Activated CD8-positive, alpha-beta T cell treated with anti-CD3 and anti-CD28 coated beads, Interleukin-2, amount 10 ng/mL, durations not matched to agents 7 days and 5 days (primary cell): ENCODE results near the gene ZFP36L2. TPM values are rescaled to one million over a fixed set of nuclear protein-coding genes. Genes with fewer than 3 reads are reported as not detected.
A peak's percentile ranks its signal among the peaks of the same experiment; 100 is the strongest.
"Not testable (repeated sequence)": the region's sequence is repeated elsewhere in the genome, so short reads cannot be mapped to it uniquely, and the experiment has no call there.

Experiments used
- ATAC-seq: fragments of 150-1000 bp; cut with Tn5 transposase; one replicate; pipeline ENCODE4 v1.10.0; 2021; ENCODE audit warnings: moderate library complexity
- CTCF ChIA-PET: fragments of 350-600 bp; sonication (Branson Sonifier 250); formaldehyde crosslinking; loops from one replicate; lab custom pipeline; 2021; ENCODE audit warnings: antibody characterized with exemption; lab: Charles Lee
- POLR2A ChIA-PET: fragments of 350-600 bp; sonication (Branson Sonifier 250); formaldehyde crosslinking; loops from one replicate; lab custom pipeline; 2021; ENCODE audit warnings: antibody characterized with exemption; lab: Charles Lee
- DNase-seq: peaks from one replicate; pipeline ENCODE4 v3.0.0-alpha.2; 2020
- H3K27ac Mint-ChIP-seq: one replicate; pipeline ENCODE4 v1.8.0; 2021; ENCODE audit warnings: mild to moderate bottlenecking, mixed read lengths
- H3K27me3 Mint-ChIP-seq: one replicate; pipeline ENCODE4 v1.8.0; 2021; ENCODE audit warnings: low read depth, mixed read lengths
- H3K36me3 Mint-ChIP-seq: one replicate; pipeline ENCODE4 v1.8.0; 2021; ENCODE audit warnings: low read depth, mixed read lengths
- H3K4me1 Mint-ChIP-seq: one replicate; pipeline ENCODE4 v1.8.0; 2021; ENCODE audit warnings: low read depth, mixed read lengths
- H3K4me3 Mint-ChIP-seq: one replicate; pipeline ENCODE4 v1.8.0; 2021; ENCODE audit warnings: mild to moderate bottlenecking, mixed read lengths
- H3K9me3 Mint-ChIP-seq: one replicate; pipeline ENCODE4 v1.8.0; 2022; ENCODE audit warnings: mixed read lengths; ENCODE audit not compliant: insufficient read depth
- total RNA-seq, 2 experiments: library from RNA; stranded (reverse); gene quantifications; one replicate each; pipeline ENCODE4 v1.2.3, GENCODE V29; 2021

Gene ZFP36L2
- total RNA-seq, 2 experiments from 2014 or later = 166 TPM

DNA sequence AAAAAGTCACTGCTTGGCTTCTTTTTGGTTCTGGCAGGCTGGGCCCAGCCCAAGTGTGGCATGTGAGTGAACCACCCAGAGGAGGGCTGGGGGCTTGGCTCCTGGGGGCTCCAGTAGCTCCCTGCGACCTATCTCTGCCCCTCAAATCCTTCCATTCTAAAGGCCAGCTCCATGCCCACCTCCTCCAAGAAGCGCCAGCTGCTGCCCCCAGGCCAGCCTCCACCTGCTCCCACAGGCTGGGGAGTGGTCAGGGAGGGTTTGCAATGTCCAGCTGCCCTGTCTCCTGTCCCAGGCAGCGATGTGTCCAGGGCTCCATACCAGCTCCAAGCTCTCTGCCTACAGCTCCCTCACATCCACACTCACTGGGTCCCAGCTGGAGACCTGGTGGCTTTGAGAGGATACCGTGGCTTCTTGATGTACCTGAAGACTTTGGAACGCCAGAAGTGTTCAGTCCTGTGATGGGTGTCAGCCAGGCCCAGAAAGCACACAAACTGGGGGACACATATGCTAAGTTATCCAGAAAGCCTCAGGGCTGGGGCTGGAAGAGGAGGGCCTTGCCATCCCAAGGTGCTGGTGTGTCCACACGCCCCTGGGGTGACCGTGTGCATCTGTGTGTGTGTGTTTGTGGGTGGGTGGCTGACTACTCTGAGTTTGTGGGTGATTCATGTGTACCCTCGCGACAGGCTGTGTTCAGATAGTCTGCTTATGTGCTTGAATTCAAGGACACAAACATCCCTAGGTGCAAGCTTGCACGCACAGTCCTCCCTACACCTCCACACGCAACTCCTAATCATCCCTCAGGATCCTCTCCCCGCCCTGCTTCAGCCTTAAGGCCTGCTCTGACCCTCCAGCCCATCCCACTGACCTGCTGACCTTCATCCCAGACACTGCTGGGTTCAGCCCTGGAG lies 33.4 kb downstream of the ZFP36L2 start:
- Mint-ChIP-seq H3K27me3 (no peaks in the 10 kb centered on the region), H3K4me3 (no peak overlapping the region), H3K36me3 (peaks cover 2% of the 10 kb centered on the region), H3K27ac (peak overlapping the region; percentile 94), H3K4me1 (peaks cover 69% of the 10 kb centered on the region), H3K9me3 (no peaks in the 10 kb centered on the region)
- ChIA-PET CTCF (interaction anchor here (0.6 to 6.3 kb wide), 17 partner anchors 9 to 66 kb away, joined by 3 to 45 read pairs (median 5); partner anchors contain the start of gene ZFP36L2), POLR2A (interaction anchor here (1.0 to 7.0 kb wide), 7 partner anchors 13 to 59 kb away, joined by 4 to 71 read pairs (median 8); partner anchors contain the start of gene ZFP36L2)
- DNase-seq = no peak
- no peak for ATAC-seq

DNA sequence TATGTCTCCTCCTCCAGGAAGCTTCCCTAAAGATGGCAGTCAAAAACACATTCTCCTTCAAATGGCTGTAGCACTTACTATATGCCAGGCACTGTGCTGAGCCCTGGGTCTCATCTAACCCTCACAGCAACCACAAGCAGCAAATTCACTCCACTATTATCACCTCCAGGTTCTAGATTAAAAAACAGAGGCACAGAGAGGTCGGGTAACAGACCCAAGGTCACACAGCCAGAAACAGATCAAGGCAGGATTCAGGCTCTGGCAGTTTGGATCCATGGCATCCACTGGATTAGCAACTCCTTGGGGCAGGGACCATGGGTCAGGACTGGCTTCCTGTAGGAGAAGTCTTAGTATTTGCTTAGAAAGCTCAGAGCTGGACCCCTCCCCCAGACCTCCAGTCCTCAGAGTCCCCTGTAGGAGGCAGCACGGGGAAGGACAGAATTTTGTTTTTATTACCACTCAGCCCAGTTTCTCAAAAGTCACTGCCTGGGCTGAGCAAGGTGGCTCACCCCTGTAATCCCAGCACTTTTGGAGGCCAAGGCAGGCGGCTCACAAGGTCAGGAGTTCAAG lies 34.4 kb downstream of the ZFP36L2 start:
- ChIA-PET POLR2A (interaction anchor here (0.6 to 7.0 kb wide), 5 partner anchors 15 to 167 kb away, joined by 3 to 71 read pairs (median 8); partner anchors contain the start of gene ZFP36L2), CTCF (interaction anchor here (0.8 to 6.3 kb wide), 18 partner anchors 9 to 65 kb away, joined by 3 to 45 read pairs (median 5); partner anchors contain the start of gene ZFP36L2)
- ATAC-seq = no peak
- Mint-ChIP-seq H3K36me3 (peaks cover 2% of the 10 kb centered on the region), H3K9me3 (no peaks in the 10 kb centered on the region), H3K4me3 (no peak overlapping the region), H3K4me1 (peaks cover 69% of the 10 kb centered on the region), H3K27ac (peak overlapping the region; percentile 54), H3K27me3 (no peaks in the 10 kb centered on the region)
- DNase-seq = peak; percentile 58

DNA sequence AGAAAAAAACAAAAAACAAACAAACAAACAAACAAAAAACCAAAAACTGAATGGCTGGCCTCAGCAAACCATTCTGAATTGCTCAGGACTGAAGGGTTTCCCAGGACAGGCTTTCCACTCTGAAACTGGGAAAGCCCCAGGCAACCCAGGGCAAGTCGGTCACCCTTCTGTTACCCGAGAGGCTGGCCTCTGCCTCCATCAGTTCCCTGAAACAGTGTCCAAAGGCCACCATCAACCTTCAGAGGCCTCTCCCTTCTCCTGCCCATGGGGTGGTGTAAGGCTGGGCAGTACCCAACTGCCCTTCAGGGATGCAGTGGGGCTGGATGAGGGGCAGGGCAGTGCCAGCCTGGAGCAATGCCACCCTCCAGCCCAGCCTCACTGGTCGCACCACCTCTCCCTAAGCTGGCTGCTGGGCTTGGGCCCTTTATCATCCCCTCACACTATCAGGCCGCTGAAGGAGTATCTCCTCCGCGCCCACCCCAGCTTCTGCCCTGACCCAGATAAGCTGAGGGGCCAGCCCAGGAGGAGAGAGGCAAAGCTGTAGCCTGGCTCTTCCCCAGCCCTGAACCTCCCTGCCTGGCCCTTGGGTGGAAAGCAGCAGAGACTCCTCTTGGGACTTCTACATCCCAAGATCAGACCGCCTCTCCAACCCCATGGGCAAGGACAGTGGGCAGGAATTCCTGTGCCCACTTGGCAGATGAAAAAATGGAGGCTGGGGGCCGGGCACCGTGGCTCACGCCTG lies 35.9 kb downstream of the ZFP36L2 start:
- no peaks in the 10 kb centered on the region for H3K9me3 Mint-ChIP-seq
- no peaks in the 10 kb centered on the region for H3K36me3 Mint-ChIP-seq
- ChIA-PET CTCF (interaction anchor here (1.0 to 6.3 kb wide), 3 partner anchors 12 to 34 kb away, joined by 3 to 34 read pairs (median 3); no protein-coding TSS in a partner anchor), POLR2A (interaction anchor here (1.0 kb wide), 1 partner anchor 13 kb away, joined by 5 read pairs; no protein-coding TSS in a partner anchor)
- H3K4me3 Mint-ChIP-seq = no peak overlapping the region
- no peak for ATAC-seq
- peaks cover 62% of the 10 kb centered on the region for H3K4me1 Mint-ChIP-seq
- H3K27ac Mint-ChIP-seq = no peak overlapping the region
- no peak for DNase-seq
- no peaks in the 10 kb centered on the region for H3K27me3 Mint-ChIP-seq

DNA sequence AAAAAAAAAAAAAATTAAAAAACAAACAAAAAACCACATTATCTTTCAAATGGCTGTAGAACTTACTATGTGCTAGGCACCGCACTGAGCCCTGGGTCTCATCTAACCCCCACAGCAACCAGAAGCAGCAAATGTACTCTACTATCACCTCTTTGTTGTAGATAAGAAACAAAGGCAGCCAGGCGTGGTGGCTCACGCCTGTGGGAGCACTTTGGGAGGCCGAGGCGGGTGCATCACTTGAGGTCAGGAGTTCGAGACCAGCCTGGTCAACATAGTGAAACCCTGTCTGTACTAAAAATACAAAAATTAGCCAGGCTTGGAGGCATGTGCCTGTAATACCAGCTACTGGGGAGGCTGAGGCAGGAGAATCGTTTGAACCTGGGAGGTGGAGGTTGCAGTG lies 36.5 kb downstream of the ZFP36L2 start:
- H3K27ac Mint-ChIP-seq, ATAC-seq, POLR2A ChIA-PET, H3K36me3 Mint-ChIP-seq, H3K4me3 Mint-ChIP-seq, H3K27me3 Mint-ChIP-seq, H3K9me3 Mint-ChIP-seq, DNase-seq: not testable (repeated sequence)
- CTCF ChIA-PET = interaction anchor here (6.3 kb wide), 1 partner anchor 15 kb away, joined by 34 read pairs; no protein-coding TSS in a partner anchor
- H3K4me1 Mint-ChIP-seq = peaks cover 63% of the 10 kb centered on the region

DNA sequence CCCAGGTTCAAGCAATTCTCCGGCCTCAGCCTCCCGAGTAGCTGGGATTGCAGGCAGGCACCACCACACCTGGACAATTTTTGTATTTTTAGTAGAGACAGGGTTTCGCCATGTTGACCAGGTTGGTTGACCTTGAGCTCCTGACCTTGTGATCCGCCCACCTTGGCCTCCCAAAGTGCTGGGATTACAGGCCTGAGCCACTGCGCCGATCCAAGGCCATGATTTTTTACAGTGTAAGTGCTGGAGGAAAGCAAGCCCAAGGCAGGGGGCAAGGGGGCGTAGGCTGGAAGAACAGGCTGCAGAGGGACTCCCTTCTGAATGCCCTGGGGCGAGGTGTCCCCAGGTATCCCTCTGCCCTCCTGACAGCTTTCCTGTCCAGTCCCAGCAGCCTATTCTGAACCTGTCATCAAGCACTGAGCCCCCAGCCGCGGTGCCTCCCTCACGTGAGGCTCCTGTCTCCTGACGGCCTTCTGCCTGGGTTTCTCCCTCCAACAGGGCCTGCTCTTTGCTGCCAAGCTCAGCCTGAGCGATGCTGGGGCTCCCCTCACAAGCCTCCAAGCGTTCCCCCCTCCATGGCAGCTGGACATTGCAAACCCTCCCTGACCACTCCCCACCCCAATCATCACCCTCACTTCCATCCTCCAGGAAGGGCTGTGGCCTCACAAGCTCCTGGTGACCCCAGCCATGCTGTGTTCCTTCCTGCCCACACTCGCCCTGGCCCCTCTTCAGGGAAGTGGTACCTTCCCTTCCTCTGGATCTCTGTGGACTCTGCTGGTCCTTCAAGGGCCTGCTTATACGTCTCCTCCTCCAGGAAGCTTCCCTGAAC lies 37.6 kb downstream of the ZFP36L2 start:
- ChIA-PET POLR2A (interaction anchor here (1.2 kb wide), 1 partner anchor 56 kb away, joined by 3 read pairs; no protein-coding TSS in a partner anchor), CTCF (interaction anchor here (3.0 kb wide), 1 partner anchor 14 kb away, joined by 14 read pairs; no protein-coding TSS in a partner anchor)
- peaks cover 63% of the 10 kb centered on the region for H3K4me1 Mint-ChIP-seq
- no peaks in the 10 kb centered on the region for H3K36me3 Mint-ChIP-seq
- no peak overlapping the region for H3K4me3 Mint-ChIP-seq
- no peaks in the 10 kb centered on the region for H3K9me3 Mint-ChIP-seq
- no peaks in the 10 kb centered on the region for H3K27me3 Mint-ChIP-seq
- H3K27ac Mint-ChIP-seq = peak overlapping the region; percentile 16
- ATAC-seq (no peak), DNase-seq (no peak)

DNA sequence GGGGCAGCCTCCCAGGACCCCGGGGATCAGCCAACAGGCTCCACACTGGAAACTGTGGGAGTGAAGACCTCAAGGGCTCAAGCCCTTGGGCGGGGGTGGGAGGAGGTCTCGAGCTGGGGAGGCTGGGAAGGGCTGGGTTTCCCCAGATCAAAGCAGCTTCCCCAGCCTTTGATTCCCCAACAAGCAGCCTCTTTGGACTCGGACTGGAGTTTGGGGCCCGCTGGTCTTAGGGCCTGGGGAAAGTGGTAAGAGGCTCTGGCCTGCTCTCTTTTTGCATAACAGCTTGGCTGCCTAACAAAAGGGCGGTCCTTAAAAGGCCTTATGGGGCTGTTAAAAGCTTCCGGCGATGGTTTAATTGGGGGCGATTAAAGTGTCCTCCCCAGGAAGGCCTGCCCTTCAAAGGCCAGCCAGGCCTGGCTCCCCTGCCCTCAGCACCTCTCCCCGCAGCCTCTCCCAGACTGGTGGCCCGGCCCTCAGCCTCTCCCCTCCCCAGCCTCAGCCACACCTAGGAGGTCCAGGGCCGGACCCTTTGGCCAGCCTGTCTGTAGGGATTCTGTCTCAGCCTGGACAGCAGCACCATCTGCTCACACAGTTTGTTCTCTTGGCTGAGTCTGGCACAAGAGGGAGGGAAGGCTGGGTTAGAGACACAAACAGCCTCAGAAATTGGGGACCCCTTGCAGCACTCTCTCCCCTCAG lies 39.6 kb downstream of the ZFP36L2 start:
- peaks cover 46% of the 10 kb centered on the region for H3K4me1 Mint-ChIP-seq
- CTCF ChIA-PET = interaction anchor here (1.3 to 3.0 kb wide), 2 partner anchors 12 to 38 kb away, joined by 3 to 14 read pairs; no protein-coding TSS in a partner anchor

DNA sequence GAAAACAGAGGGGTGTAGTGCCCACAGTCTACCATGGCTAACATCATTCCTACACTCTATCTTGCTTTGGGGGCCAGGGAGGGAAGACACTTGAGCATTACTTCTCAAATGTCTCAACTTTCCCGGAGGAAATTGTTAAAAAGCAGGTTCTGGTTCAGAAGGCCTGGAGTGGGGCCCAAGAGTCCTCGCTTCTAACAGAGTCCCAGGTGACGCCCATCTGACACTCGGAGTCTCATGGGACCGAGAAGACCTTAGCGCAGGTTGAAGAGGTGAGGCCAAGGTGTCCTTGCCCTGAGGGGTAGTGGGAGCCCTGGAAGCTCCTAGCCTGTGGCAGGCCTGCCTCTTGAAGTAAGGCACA lies 40.1 kb downstream of the ZFP36L2 start:
- H3K4me1 Mint-ChIP-seq = peaks cover 44% of the 10 kb centered on the region
- H3K9me3 Mint-ChIP-seq = no peaks in the 10 kb centered on the region
- no peak for ATAC-seq
- CTCF ChIA-PET = interaction anchor here (1.3 to 3.0 kb wide), 2 partner anchors 12 to 38 kb away, joined by 3 to 14 read pairs; no protein-coding TSS in a partner anchor
- no peaks in the 10 kb centered on the region for H3K36me3 Mint-ChIP-seq
- H3K27me3 Mint-ChIP-seq = no peaks in the 10 kb centered on the region
- H3K27ac Mint-ChIP-seq = no peak overlapping the region
- no peak overlapping the region for H3K4me3 Mint-ChIP-seq
- POLR2A ChIA-PET = interaction anchor here (1.0 to 2.0 kb wide), 2 partner anchors 12 to 41 kb away, joined by 4 to 7 read pairs; partner anchors contain the start of gene ZFP36L2
- no peak for DNase-seq

More for the DNA sequence above, 39.6 kb downstream of the ZFP36L2 start:
- Mint-ChIP-seq H3K4me3 (no peak overlapping the region), H3K9me3 (no peaks in the 10 kb centered on the region), H3K36me3 (no peaks in the 10 kb centered on the region), H3K27ac (no peak overlapping the region), H3K27me3 (no peaks in the 10 kb centered on the region)
- ATAC-seq (no peak), DNase-seq (no peak)
- POLR2A ChIA-PET = interaction anchor here (1.0 to 2.0 kb wide), 2 partner anchors 12 to 40 kb away, joined by 4 to 7 read pairs; partner anchors contain the start of gene ZFP36L2

DNA sequence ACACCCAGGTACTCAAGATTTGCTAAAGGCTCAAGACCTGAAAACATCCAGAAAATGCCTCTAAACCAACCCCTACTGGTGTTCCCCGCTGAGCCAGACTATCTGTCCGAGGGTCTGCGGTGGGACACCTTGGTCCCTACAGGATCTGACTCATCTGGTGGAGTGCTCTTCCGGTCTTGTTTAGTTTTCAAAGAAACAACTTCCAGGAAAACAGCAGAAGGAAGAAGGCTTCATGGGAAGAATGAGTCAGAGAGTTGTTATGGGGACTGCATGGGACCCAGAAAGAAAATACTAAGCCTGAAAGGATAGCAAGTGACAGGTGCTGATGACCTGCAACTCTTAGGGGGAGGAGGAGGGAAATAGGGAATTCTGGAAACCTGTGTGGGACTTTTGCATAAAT lies 41.3 kb downstream of the ZFP36L2 start:
- Mint-ChIP-seq H3K27ac (peak overlapping the region; percentile 11), H3K9me3 (no peaks in the 10 kb centered on the region), H3K27me3 (no peaks in the 10 kb centered on the region), H3K36me3 (no peaks in the 10 kb centered on the region), H3K4me1 (peaks cover 42% of the 10 kb centered on the region), H3K4me3 (no peak overlapping the region)
- POLR2A ChIA-PET = no interaction called here
- DNase-seq (no peak), ATAC-seq (no peak)
- CTCF ChIA-PET = no interaction called here

DNA sequence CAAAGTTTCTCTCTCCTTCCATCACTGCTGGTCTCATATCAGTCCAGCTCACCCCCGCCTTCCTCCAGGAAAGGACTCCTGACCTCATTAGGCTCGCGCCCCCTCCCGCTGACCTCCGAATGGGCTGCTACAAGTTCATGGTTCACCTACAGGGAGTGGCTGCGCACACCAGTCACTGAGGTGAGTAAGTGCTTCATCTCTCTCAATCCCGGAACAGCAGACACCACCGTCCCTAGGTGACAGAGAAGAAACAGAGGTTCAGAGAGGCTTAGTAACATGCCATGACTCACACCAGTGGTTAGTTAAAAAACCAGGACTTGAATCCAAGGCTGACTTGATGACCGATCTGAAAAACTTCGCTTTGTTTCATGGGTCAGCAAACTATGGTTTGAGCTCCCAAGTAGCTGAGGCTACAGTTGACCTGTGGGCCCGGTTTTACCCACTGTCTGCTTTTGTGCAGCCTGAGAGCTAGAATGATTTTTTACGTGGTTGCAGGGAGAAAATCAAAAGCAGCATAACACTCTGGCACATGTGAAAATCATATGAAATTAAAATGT lies 42.0 kb downstream of the ZFP36L2 start:
- Mint-ChIP-seq H3K4me1 (peaks cover 42% of the 10 kb centered on the region), H3K27me3 (no peaks in the 10 kb centered on the region), H3K9me3 (no peaks in the 10 kb centered on the region), H3K4me3 (no peak overlapping the region), H3K27ac (peak overlapping the region; percentile 68), H3K36me3 (no peaks in the 10 kb centered on the region)
- ChIA-PET CTCF (no interaction called here), POLR2A (no interaction called here)
- peak; percentile 58 for DNase-seq
- peak; percentile 78 for ATAC-seq

DNA sequence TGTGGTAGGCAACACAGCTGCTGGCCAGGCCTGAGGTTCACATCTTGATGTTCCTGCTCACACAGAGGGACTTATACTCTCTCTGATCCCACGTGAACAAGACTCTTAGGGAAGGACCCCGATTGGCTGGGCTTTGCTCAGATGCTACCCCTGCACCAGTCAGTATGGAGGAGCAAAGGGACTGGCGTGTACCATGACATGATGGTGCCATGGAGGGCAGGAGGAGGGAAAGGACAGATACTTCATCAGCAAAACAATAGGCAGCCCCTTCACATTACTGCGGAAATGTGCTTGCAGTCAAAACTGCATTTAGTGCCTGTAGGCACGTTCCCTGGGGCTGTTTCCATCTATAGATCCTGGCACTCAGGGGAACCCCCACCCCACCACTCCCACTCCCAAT lies 42.7 kb downstream of the ZFP36L2 start:
- Mint-ChIP-seq H3K4me1 (peaks cover 43% of the 10 kb centered on the region), H3K27me3 (no peaks in the 10 kb centered on the region), H3K9me3 (no peaks in the 10 kb centered on the region), H3K27ac (no peak overlapping the region), H3K4me3 (no peak overlapping the region), H3K36me3 (no peaks in the 10 kb centered on the region)
- ChIA-PET POLR2A (interaction anchor here (0.8 to 0.9 kb wide), 2 partner anchors 9 to 44 kb away, joined by 3 read pairs; no protein-coding TSS in a partner anchor), CTCF (no interaction called here)
- ATAC-seq (no peak), DNase-seq (no peak)
